ENCODE results near the gene CRYAB. TPM values are rescaled to one million over a fixed set of nuclear protein-coding genes. Genes with fewer than 3 reads are reported as not detected.

The CRYAB gene
- total RNA-seq, 1 experiment from 2014 or later, result 2.1 TPM

DNA sequence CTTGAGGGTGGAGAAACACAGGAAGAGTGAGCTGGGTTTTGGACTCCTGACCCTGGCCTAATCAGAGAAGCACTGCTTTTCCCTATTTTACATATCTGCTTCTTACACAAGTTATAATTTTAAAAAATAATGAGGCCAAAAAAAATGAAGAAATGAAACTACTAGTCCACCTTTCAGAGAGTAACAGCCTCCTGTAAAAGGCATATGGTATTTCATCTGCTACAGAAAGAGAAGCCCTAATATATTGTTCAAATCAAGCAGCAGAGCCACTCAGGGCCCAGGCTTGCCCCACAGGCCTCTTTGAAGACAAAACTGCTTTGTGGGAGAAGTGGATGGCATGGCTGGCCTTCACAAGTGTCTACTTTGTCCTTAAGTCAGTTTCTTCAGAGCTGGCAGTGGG is 35.6 kb upstream of the CRYAB start:
- no peak for TF ChIP-seq ZNF317 (CRISPR knock-in tag; IDR thresholded peaks at IDR 0.05; ENCODE audit: borderline replicate concordance, low read depth)
- TF ChIP-seq, protein P1, sequence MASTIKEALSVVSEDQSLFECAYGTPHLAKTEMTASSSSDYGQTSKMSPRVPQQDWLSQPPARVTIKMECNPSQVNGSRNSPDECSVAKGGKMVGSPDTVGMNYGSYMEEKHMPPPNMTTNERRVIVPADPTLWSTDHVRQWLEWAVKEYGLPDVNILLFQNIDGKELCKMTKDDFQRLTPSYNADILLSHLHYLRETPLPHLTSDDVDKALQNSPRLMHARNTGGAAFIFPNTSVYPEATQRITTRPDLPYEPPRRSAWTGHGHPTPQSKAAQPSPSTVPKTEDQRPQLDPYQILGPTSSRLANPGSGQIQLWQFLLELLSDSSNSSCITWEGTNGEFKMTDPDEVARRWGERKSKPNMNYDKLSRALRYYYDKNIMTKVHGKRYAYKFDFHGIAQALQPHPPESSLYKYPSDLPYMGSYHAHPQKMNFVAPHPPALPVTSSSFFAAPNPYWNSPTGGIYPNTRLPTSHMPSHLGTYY (CRISPR knock-in tag; IDR thresholded peaks at IDR 0.05), result no peak
- TF ChIP-seq, protein P2, sequence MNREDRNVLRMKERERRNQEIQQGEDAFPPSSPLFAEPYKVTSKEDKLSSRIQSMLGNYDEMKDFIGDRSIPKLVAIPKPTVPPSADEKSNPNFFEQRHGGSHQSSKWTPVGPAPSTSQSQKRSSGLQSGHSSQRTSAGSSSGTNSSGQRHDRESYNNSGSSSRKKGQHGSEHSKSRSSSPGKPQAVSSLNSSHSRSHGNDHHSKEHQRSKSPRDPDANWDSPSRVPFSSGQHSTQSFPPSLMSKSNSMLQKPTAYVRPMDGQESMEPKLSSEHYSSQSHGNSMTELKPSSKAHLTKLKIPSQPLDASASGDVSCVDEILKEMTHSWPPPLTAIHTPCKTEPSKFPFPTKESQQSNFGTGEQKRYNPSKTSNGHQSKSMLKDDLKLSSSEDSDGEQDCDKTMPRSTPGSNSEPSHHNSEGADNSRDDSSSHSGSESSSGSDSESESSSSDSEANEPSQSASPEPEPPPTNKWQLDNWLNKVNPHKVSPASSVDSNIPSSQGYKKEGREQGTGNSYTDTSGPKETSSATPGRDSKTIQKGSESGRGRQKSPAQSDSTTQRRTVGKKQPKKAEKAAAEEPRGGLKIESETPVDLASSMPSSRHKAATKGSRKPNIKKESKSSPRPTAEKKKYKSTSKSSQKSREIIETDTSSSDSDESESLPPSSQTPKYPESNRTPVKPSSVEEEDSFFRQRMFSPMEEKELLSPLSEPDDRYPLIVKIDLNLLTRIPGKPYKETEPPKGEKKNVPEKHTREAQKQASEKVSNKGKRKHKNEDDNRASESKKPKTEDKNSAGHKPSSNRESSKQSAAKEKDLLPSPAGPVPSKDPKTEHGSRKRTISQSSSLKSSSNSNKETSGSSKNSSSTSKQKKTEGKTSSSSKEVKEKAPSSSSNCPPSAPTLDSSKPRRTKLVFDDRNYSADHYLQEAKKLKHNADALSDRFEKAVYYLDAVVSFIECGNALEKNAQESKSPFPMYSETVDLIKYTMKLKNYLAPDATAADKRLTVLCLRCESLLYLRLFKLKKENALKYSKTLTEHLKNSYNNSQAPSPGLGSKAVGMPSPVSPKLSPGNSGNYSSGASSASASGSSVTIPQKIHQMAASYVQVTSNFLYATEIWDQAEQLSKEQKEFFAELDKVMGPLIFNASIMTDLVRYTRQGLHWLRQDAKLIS (CRISPR knock-in tag; IDR thresholded peaks at IDR 0.05; ENCODE audit: borderline replicate concordance), result no peak
- TF ChIP-seq, protein P3, sequence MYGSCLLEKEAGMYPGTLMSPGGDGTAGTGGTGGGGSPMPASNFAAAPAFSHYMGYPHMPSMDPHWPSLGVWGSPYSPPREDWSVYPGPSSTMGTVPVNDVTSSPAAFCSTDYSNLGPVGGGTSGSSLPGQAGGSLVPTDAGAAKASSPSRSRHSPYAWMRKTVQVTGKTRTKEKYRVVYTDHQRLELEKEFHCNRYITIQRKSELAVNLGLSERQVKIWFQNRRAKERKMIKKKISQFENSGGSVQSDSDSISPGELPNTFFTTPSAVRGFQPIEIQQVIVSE (CRISPR knock-in tag; IDR thresholded peaks at IDR 0.05; ENCODE audit: borderline replicate concordance), result no peak
- TF ChIP-seq, protein P4, sequence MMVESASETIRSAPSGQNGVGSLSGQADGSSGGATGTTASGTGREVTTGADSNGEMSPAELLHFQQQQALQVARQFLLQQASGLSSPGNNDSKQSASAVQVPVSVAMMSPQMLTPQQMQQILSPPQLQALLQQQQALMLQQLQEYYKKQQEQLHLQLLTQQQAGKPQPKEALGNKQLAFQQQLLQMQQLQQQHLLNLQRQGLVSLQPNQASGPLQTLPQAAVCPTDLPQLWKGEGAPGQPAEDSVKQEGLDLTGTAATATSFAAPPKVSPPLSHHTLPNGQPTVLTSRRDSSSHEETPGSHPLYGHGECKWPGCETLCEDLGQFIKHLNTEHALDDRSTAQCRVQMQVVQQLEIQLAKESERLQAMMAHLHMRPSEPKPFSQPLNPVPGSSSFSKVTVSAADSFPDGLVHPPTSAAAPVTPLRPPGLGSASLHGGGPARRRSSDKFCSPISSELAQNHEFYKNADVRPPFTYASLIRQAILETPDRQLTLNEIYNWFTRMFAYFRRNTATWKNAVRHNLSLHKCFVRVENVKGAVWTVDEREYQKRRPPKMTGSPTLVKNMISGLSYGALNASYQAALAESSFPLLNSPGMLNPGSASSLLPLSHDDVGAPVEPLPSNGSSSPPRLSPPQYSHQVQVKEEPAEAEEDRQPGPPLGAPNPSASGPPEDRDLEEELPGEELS (CRISPR knock-in tag; IDR thresholded peaks at IDR 0.05), result no peak
- TF ChIP-seq TCF7 (CRISPR knock-in tag; IDR thresholded peaks at IDR 0.05; ENCODE audit: low read depth), result no peak
- no peak for TF ChIP-seq TEAD1 (CRISPR knock-in tag; IDR thresholded peaks at IDR 0.05)
- no peak for TF ChIP-seq ZNF416 (CRISPR knock-in tag; IDR thresholded peaks at IDR 0.05)
- POLR2A ChIA-PET, result no interaction called here
- DNase-seq (ENCODE audit: low spot score), result no peak
- Mint-ChIP-seq H3K27me3 (ENCODE audit: low read depth) (no peaks in the 10 kb centered on the region; the same call in 1 of the 2 replicates), H3K9me3 (peaks cover 8% of the 10 kb centered on the region; the same call in 1 of the 2 replicates), H3K4me3 (no peak overlapping the region), H3K27ac (no peak overlapping the region), H3K4me1 (peaks cover 19% of the 10 kb centered on the region), H3K36me3 (peaks cover 13% of the 10 kb centered on the region; the same call in 1 of the 2 replicates)
- CTCF ChIA-PET, result interaction anchor here (1.0 kb wide), 1 partner anchor 35 kb away, joined by 3 read pairs; no protein-coding TSS in a partner anchor
- ATAC-seq, result no peak

DNA sequence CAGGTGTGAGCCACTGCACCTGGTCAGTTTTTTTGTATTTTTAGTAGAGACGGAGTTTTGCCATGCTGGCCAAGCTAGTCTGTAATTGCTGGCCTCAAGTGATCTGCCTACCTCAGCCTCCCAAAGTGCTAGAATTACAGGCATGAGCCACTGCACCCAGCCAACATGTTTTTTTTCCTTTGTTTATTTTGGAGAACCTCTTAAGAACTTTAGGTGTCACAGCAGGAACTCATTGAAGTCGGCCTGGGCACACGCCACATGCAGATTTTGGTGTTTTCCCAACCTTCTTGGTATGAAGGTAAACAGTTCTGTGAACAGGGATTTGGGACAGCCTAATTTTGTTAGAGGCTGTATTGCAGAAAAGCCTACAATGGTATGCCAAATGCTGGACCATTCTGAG is 34.9 kb upstream of the CRYAB start:
- TF ChIP-seq GRHL2 (CRISPR knock-in tag; IDR thresholded peaks at IDR 0.05; ENCODE audit: insufficient replicate concordance, severe bottlenecking), result no peak
- TF ChIP-seq NFATC4 (CRISPR knock-in tag; IDR thresholded peaks at IDR 0.05), result no peak
- no peak for TF ChIP-seq SOX15 (CRISPR knock-in tag; IDR thresholded peaks at IDR 0.05)
- no peak for TF ChIP-seq ZNF219 (CRISPR knock-in tag; IDR thresholded peaks at IDR 0.05; ENCODE audit: borderline replicate concordance)
- TF ChIP-seq, protein P2 (CRISPR knock-in tag; IDR thresholded peaks at IDR 0.05; ENCODE audit: borderline replicate concordance), result no peak
- TF ChIP-seq NFYB (CRISPR knock-in tag; conservative IDR thresholded peaks at IDR 0.05; ENCODE audit: low read depth), result no peak
- no peak for TF ChIP-seq ATF1 (CRISPR knock-in tag; IDR thresholded peaks at IDR 0.05)
- TF ChIP-seq KAT7 (CRISPR knock-in tag; IDR thresholded peaks at IDR 0.05; ENCODE audit: borderline replicate concordance), result no peak
- no peak for TF ChIP-seq TP53 (CRISPR knock-in tag; IDR thresholded peaks at IDR 0.05)
- TF ChIP-seq, protein P5, sequence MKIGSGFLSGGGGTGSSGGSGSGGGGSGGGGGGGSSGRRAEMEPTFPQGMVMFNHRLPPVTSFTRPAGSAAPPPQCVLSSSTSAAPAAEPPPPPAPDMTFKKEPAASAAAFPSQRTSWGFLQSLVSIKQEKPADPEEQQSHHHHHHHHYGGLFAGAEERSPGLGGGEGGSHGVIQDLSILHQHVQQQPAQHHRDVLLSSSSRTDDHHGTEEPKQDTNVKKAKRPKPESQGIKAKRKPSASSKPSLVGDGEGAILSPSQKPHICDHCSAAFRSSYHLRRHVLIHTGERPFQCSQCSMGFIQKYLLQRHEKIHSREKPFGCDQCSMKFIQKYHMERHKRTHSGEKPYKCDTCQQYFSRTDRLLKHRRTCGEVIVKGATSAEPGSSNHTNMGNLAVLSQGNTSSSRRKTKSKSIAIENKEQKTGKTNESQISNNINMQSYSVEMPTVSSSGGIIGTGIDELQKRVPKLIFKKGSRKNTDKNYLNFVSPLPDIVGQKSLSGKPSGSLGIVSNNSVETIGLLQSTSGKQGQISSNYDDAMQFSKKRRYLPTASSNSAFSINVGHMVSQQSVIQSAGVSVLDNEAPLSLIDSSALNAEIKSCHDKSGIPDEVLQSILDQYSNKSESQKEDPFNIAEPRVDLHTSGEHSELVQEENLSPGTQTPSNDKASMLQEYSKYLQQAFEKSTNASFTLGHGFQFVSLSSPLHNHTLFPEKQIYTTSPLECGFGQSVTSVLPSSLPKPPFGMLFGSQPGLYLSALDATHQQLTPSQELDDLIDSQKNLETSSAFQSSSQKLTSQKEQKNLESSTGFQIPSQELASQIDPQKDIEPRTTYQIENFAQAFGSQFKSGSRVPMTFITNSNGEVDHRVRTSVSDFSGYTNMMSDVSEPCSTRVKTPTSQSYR (CRISPR knock-in tag; IDR thresholded peaks at IDR 0.05), result no peak
- no peak for TF ChIP-seq MYBL2 (CRISPR knock-in tag; IDR thresholded peaks at IDR 0.05)
- no peak for TF ChIP-seq SMAD4 (CRISPR knock-in tag; IDR thresholded peaks at IDR 0.05)
- TF ChIP-seq TEAD1 (CRISPR knock-in tag; IDR thresholded peaks at IDR 0.05), result no peak
- TF ChIP-seq ETV6 (CRISPR knock-in tag; IDR thresholded peaks at IDR 0.05), result no peak
- Mint-ChIP-seq H3K4me1 (peaks cover 19% of the 10 kb centered on the region), H3K4me3 (no peak overlapping the region), H3K27me3 (ENCODE audit: low read depth) (no peaks in the 10 kb centered on the region; the same call in 1 of the 2 replicates), H3K9me3 (peaks cover 4% of the 10 kb centered on the region; the same call in 1 of the 2 replicates), H3K27ac (no peak overlapping the region), H3K36me3 (0 out of 2 replicates have a peak, but pooled peaks cover 7% of the 10 kb centered on the region)
- ChIA-PET CTCF (interaction anchor here (0.6 to 1.1 kb wide), 3 partner anchors 12 to 35 kb away, joined by 3 read pairs; no protein-coding TSS in a partner anchor), POLR2A (no interaction called here)
- no peak for DNase-seq (ENCODE audit: low spot score)
- ATAC-seq, result no peak

Measured in WTC11 (cell line).